NCI-H82 treated with DMSO at 0.1 percent for 48 hours (cell line): ENCODE data around the gene CDIP1.

Experiments
- DNase-seq: peaks from one replicate; lab custom pipeline; 2025; ENCODE audit not compliant: unreplicated experiment; lab: John Stamatoyannopoulos, UW

CDIP1 gene

DNA sequence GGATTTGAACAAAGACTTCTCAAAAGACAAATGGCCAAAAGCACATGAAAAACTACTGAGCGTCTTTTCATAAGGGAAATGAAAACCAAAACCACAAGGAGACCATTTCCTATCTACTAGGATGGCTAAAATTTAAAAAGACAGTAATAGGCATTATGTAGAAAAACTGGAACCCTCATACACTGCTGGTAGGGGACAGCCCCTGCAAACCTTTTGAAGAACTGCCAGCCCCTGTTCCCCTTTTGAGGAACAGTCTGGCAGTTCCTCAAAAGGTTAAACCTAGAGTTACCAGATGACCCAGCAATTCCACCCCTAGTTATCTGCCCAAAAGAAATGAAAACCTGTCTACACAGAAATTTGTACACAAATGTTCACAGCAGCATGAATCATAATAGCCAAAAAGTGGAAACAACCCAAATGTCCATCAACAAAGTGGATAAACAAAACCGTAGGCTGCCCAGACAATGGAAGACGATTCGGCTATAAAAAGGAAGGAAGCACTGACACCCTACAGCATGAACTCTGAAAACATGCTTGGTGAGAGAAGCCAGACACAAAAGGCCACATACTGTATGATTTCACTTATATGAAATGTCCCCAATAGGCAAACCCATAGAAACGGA, 22.9 kb downstream of the CDIP1 start:
- DNase-seq, result no peak

DNA sequence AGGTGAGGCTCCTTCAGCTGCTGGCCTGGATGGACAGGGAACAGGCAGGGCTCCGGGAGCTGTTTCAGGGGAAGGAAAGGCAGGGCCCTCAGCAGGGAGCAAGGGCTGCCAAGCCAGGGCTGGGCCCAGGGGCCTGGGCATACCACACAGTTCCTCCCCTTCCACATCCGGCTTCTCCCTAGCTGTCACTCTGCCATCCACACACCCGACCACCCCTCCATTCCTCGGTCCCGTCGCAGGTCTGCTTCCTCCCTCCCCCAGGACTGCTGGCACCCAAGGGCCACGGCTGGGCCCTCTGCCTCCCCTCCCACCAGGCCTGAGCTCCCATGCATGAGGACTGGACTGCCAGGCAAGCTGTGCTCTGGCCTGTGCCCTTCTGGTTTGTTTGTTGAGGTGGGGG, 24.0 kb downstream of the CDIP1 start:
- DNase-seq, result no peak

DNA sequence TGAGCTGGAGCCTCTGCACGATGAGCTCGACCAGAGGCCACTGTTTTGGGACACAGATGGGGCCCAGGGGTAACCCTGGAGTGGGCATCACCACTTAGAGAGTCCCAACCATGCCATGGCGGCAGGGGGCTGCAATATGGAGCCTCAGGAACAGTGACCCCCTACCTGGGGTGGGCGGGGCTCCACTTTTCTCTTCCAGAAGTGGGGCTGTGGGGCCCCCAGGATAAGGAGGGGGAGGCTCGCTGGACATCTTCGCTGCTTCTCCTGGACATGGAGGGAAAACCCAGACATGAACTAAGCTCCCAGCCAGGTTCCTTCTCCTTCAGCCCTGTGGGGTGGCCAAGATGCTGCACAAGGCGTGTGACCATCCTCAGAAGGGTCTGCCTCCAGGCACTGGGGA, 24.7 kb downstream of the CDIP1 start:
- DNase-seq, result no peak

DNA sequence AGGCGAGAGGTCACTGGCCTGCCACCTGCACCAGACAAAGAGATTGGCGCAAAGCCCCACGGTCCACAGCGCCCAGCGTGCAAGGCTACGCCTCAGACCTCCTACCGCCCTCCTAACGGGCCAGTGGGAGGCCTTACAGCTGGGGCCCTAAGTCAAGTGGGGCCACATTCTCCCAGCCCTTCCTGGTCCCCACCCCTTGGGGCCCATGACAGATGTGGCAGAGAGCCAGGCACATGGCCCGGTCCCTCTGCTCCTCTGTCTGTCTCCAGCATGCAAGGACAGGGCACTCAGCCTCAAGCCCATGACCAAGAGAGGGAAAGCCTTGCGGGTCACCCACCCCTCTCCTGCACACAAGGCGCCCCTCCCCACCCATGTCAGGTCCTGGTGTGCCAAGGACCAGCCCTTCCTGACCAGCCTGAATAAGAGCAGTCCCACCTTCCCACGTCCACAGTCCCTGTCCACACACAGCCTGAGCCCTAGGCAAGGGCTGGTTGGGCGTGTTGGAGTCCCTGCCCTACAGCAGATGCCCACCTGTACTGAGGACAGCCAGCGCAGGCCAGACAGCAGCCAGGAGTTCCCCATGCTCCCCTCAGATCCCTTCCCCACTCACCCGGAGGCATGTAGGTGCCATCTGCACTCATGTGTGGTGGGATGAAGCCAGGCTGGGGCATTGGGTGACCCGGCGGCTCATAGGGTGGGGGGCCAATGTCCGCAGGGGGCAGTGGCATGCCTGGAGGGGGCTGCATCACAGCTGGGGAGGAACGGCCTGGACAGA, 25.3 kb downstream of the CDIP1 start:
- DNase-seq, result no peak

DNA sequence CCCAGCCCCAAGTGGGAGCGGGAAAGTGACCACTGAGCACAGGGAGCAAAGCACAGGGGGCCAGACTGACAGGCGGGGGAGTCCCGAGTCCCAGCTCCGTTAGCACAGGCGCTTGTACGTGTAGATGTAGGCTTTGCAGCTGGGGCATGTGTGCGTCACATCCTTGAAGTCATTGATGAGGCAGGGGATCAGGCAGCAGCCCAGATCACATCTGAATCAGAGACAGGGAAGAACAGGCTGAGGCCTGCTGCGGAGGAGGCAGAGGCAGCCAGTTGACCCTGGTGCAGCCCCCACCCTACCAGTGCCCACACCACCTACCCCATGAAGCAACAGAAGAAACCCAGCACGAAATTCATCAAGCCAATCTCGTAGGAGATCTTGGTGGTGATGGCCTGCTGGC, 26.1 kb downstream of the CDIP1 start:
- DNase-seq, result no peak

DNA sequence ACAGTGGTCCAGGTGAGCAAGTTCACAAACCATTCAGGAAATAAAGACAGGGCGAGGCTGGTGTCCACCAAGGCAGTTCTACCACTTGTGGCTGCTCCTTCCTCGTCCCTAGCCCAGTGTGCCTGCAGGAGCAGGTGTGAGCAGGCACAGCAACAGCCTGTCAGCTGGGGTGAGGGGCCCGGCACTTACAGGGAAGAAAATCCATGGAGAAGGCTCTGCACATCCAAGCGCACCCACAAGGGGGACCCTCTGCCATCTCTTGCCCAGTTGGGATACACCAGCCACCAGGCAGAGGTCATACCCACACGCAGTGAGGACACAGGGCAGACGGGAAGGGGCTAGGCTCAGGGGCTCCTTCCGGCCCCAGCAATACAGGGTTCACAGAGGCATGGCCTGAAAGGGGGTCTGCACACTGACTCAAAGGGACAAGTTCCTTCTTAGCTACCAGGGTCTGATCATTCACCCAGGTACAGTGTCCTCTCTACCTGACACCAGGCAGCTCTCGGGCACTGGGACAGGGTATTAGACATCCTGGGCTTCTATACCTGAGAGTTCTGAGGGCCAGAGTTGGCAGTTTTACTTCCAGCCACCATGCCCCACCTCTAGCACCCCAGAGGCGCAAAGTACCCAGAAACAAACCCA, 27.0 kb downstream of the CDIP1 start:
- DNase-seq, result peak; percentile 35

DNA sequence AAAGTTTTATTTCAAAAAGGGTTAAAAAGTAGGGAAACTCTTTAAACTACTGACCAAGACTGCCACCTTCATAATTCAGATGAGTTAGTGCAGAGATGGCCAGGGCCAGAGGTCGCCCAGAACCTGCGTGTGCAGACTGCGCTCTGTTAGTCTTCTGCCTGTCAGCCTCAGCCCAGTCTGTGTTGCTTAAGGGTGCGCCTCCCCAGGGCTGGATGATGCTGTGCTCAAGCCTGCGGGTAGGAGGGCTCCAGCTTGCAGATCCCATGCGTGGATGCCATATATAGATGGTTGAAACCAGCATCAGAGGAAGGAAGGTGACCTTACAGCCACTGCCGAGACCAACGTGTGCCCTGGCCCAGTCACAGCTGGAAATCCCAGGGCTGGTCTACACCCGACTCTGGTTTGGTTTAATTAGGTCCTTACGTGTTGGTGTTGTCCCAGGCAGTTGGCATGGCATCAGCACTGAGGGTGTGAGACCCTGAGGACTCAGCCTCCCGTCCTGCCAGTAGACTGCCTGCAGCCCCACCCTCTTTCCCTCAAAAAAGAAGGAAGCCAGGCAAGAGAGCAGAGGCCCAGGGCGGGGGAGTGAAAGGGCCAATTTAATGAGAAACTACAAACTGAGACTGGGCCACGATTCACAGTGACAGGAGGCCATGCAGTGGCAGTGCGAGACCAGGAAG, 27.7 kb downstream of the CDIP1 start:
- DNase-seq, result no peak

DNA sequence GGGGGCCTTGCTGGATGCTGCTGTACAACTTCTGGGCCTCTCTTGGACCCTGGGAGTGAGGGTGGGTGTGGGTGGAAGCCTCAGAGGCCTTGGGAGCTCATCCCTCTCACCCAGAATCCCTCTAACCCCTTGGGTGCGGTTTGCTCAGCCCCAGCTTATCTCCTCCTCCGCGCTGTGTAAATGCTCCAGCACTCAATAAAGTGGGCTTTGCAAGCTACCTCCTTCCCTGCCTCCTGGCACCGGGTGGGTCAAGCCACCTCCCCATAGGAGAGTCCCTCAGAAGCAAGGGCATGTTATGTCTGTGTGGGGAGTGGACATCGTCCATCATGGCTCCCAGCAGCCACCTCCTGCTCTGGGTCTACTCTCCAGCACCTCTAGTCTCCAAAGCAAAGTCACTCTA, 28.4 kb downstream of the CDIP1 start:
- no peak for DNase-seq

DNA sequence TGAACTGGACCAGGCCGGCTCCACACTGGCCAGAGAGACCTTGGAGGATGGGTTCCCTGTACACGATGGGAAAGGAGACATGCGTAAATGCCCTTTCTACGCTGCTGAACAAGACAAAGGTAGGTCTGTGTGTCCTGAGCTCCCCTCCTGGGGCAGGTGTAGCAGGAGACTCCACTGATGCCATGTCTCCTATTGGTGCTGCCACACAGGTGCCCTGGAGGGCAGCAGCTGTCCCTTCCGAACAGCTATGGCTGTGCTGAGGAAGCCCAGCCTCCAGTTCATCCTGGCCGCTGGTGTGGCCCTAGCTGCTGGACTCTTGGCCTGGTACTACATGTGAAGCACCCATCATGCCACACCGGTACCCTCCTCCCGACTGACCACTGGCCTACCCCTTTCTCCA, 29.2 kb downstream of the CDIP1 start:
- no peak for DNase-seq

DNA sequence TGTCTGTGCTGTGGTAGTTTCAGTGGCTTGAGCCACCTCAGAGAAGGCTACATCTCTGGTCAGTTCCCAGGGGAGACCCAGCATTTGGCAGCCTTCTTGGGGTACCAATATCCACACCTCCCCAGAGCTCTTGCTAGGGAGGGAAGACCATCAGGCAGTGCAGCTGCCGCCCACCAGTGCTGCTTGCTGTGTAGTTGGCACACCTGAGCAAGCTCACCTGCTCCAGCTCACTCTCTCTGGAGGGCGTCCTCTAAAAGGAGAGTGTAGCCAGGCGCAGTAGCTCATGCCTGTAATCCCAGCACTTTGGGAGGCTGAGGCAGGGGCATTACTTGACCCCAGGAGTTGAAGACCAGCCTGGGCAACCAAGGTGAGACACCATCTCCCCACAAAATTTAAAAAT, 29.8 kb downstream of the CDIP1 start:
- no peak for DNase-seq

DNA sequence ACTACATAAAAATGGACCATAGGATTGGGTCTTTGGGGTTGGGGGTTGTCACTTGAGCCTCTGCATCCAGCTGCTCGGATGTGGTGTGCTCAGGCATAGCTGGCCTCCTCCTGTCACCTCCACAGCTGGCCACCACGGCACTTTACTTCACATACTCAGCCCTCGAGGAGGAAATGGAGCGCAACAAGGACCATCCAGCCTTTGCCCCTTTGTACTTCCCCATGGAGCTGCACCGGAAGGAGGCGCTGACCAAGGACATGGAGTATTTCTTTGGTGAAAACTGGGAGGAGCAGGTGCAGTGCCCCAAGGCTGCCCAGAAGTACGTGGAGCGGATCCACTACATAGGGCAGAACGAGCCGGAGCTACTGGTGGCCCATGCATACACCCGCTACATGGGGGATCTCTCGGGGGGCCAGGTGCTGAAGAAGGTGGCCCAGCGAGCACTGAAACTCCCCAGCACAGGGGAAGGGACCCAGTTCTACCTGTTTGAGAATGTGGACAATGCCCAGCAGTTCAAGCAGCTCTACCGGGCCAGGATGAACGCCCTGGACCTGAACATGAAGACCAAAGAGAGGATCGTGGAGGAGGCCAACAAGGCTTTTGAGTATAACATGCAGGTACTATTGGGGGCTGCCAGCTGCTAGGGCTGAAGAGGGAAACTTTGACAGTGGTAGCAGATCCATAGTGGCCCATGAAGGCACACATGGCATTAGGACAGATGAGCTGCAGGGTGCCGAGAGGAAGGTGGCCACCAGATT, 30.8 kb downstream of the CDIP1 start:
- no peak for DNase-seq

DNA sequence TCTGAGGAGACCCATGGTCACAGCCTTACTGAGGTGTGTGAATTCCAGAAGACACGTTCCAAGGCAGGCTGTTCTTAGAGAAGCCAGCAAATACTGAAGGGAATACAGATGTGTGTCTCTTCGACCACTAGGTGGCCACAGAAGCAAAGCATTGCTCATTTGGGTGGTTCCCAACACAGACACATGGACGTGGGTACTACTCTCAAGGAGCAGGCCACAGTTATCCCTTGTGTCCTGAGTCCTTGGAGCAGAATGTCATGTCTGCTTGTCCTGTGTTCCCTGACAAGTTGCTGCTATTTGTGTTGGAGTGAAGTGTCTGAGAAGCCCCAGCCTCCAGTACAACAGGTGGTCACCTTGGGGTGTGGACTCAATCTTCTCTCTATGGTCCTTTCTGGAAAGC, 32.1 kb downstream of the CDIP1 start:
- peak; percentile 12 for DNase-seq

DNA sequence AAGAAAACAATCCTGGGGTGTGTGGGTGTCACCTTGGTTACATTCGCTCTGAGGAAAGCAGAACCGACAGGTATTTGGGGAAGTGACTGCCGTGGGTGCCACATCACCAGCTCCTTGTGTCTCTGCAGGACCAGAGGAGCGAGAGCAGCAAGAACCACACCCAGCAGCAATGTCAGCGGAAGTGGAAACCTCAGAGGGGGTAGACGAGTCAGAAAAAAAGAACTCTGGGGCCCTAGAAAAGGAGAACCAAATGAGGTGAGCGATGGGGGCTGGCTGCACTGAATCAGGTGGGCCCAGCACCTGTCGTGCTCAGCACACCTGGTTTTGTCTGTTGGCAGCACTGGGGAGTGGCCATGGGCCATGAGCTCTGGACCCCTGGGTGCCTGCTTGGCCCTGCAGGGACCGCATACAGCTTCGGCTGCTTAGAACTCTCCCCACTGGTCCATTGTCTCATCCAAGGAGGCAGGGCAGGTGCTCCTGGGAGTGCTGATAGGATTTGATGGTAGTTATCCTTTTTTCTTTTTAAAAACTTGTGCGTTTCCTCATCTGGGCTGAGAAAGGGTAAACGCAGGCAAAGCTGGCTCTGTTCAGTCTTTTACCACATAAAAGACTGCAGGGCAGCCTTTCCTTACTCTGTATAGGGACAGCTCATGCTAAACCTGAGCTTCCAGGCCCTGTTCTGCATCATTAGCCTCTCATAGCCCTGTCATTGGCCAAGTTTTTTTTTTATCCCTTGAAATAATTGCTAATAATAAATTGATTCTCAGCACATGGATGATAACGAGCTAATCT, 33.0 kb downstream of the CDIP1 start:
- no peak for DNase-seq

DNA sequence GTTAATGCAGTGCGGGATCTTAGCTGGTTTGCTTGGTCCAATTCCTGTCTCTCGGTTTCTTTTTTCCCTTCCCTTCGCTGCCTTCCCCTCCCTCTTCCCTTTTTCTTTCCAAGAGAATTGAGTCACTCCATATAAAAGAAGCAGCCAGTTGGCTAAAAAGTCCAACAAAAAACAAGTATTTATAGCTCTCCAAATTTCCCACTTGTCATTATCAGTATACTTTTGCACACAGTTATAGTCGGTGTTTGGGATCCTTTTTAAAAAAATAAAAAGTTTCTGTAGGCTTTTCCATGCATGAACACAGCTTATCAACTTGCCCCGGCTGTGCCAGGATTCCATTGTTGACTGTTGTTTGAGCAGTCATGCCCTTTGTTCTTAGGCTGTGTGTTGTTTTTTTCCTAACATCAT, 37.5 kb downstream of the CDIP1 start:
- DNase-seq, result no peak

DNA sequence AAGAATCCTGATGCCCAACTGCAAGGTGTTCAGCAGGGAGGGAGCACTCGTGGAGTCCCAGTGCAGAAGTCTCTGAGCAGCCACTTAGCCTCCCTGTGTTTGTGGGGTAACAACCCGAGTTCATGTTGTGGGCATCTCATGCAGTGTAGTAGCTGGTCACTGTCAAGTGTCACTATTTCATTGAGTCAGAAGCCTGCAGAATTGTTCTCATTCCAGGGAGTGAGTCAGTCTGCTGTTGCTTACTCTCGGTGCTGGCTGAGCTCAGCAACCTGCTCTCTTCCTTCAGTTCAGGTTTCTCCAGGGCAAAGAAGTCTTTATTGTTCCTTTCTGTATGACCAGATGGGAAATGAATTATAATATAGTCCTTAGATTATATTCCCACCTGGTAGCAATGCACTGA, 38.3 kb downstream of the CDIP1 start:
- no peak for DNase-seq

DNA sequence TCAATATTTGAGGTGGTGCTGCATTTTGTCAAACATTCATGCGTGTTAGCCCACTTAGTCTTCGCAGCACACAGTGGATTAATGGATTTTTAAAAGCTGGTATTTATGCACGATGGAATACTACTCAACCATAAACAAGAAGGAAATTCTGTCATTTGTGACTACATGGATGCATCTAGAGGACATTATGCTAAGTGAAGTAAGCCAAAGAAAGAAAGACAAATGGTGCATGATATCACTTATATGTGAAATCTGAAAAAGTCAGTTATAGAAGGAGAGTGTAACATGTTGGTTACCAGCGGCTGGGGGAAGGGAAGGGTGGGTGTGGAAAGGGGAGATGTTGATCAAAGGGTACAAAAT, 39.4 kb downstream of the CDIP1 start:
- no peak for DNase-seq

DNA sequence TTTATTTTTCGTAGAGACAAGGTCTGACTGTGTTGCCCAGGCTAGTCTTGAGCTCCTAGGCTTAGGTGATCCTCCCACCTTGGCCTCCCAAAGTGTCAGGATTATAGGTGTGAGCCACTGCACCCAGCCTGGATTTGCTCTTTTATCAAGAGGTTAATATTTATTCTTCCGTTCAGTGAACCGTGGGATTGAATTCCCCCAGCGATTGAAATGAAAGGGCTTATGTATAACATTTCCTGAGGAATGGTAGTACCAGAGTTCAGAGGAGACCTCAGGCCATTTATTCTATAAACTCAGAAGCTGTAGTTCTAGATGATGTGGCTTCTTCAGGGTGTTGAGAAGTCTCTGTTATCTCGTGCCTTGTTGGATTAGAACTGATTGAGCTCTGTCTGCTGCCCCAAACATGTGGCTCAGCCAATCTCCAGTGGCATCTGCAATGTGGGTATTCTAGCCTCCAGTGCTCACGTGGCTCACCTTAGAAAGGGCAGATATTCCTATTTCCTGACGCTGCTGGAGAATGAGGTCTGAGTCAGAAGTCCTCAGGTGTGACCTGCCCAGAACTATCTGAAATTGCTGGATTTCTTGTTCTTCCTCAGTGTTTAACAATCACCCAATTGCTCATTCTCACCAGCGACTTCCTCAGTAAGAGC, 39.9 kb downstream of the CDIP1 start:
- no peak for DNase-seq

DNA sequence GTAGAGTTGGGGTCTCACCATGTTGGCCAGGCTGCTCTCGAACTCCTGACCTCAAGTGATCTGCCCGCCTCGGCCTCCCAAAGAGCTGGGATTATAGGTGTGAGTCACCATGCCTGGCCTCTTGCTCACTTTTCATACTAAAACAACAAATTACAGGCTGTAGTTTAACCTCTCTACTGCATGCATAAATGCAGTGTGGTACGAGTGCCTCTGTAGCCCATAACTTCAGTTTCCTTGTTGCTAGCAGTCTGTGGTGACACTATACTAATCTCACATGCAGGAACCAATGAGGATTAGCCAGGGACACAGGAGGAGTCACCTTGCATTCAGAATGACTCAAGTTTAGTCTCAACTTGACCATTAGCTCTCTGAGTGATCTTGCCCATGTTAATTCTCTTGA, 42.3 kb downstream of the CDIP1 start:
- DNase-seq, result no peak

DNA sequence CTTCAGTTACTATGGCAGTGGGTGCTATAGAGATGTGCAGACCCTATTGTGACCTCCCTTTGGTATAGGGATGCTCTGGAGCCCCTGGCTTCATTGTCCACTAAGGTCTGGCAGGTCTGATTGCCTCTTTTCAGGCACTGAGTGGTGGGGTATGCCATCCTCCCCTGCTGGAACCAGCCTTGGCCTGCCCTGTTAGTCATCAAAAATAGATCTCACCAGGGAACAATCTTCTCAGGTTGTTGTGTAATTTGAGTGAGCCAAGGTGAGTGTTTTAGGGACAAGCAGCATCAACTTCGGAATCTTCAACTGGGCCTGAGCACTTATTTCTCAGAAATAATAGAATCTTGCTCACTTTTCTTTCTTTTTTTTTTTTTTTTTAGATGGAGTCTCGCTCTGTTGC, 42.8 kb downstream of the CDIP1 start:
- no peak for DNase-seq
